H1 (cell line): ENCODE data around the gene MANSC4. TPM values are rescaled to one million over a fixed set of nuclear protein-coding genes. Genes with fewer than 3 reads are reported as not detected.

Experiments
- CHD7 ChIP-seq: fragments of 300-600 bp; sonication (generic); IDR thresholded peaks from 2 replicates; pipeline ENCODE4 v1.7.1; 2012; ENCODE audit warnings: low read length, moderate library complexity, mild to moderate bottlenecking, inconsistent platforms; ENCODE audit not compliant: insufficient replicate concordance
- JUN ChIP-seq: IDR thresholded peaks from 2 replicates; pipeline ENCODE4 v1.6.1; 2011; ENCODE audit warnings: low read depth, mild to moderate bottlenecking, improper control_type of control experiment, low read length
- PHF8 ChIP-seq: fragments of 200-600 bp; sonication (generic); conservative IDR thresholded peaks from 2 replicates; pipeline ENCODE4 v1.7.1; 2012; ENCODE audit warnings: low read depth, mild to moderate bottlenecking, inconsistent platforms, low read length, moderate library complexity
- RAD21 ChIP-seq, 2 experiments: IDR thresholded peaks in 1 of 2; conservative IDR thresholded peaks in 1 of 2; 2 replicates each; pipeline ENCODE4 v1.6.1; 2011; ENCODE audit warnings: low read depth in 2 of 2, low read length in 2 of 2, improper control_type of control experiment in 1 of 2, inconsistent platforms in 1 of 2, mild to moderate bottlenecking in 1 of 2, moderate library complexity in 1 of 2
- RBBP5 ChIP-seq: IDR thresholded peaks from 2 replicates; pipeline ENCODE4 v1.7.1; 2012; ENCODE audit warnings: low read depth, mild to moderate bottlenecking, inconsistent platforms, low read length, moderate library complexity, borderline replicate concordance
- SP1 ChIP-seq: IDR thresholded peaks from 2 replicates; pipeline ENCODE4 v1.6.1; 2011; ENCODE audit warnings: low read depth, low read length
- SP2 ChIP-seq: IDR thresholded peaks from 2 replicates; pipeline ENCODE4 v1.6.1; 2012; ENCODE audit warnings: mild to moderate bottlenecking, low read length, inconsistent platforms
- SRF ChIP-seq: IDR thresholded peaks from 2 replicates; pipeline ENCODE4 v1.6.1; 2011; ENCODE audit warnings: mild to moderate bottlenecking, low read depth, low read length, moderate library complexity
- TAF7 ChIP-seq: optimal IDR thresholded peaks from 2 replicates; pipeline ENCODE3; 2011; ENCODE audit warnings: low read depth, mild to moderate bottlenecking, inconsistent platforms, low read length, moderate library complexity, borderline replicate concordance
- polyA plus RNA-seq, 7 experiments: library from polyadenylated mRNA; depleted of rRNA in 3 of 7; stranded (reverse) in 5 of 7; unstranded in 2 of 7; fragments of >200 nt in 5 of 7; fragments of 200-250 nt in 2 of 7; gene quantifications; 1 replicate in 5 of 7; 2 replicates in 1 of 7; 4 replicates in 1 of 7; pipeline versions ENCODE4 v1.2.1 to v1.2.3, GENCODE V29; 2011 to 2013; ENCODE audit warnings: missing spikeins in 2 of 7, mixed read lengths in 2 of 7
- total RNA-seq: library from RNA; stranded (reverse); fragmentation: NEBNext Ultra II Directional; extraction: Animal tissue kit (Norgen Biotek cat#: 25700); gene quantifications from 2 replicates; pipeline ENCODE4 v1.2.1, GENCODE V29; 2021

Gene MANSC4
- total and polyA plus RNA-seq, 2 of the 8 experiments (the other 6 are each of a cell fraction or from before 2014, with no cell fraction given) = not detected

DNA sequence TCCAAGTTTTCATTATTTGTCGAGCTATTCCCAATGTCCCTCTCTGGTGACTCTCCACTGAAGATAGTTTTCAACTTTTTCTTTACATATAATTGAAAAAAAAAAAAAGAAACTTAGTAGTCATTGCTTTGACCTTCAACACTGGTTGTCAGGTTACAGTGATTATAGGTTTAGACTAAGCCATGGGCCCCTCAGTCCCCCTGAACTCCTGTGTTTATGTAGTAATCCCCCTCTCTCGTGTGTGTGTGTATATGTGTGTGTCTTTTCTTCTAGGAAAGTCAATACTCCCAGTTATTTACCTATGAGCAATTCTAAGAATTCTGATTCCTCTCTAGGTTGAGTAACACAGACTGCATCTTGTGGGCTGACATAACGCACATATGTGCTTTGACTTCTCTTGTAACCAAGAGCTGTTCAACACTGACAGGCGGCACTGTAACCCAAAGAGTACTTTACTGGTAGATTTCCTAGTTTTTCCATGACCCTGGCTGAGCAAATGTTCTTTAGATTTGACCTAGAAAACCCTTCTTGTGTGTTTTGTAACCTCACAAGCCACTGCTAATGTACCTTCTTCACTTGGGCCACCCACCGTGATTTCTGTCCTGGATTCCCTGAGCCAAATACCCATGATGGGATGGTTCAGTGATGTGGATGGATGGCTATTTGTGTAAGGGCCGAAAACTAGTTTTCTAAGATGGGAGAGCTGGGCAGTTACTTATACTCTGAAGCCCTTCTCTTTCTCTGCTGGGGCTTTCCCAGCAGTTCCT, 15.0 kb upstream of the MANSC4 start (continued):
- TF ChIP-seq CHD7 = no peak
- TF ChIP-seq PHF8 = no peak
- no peak for TF ChIP-seq RBBP5
- TF ChIP-seq JUN = no peak
- no peak for TF ChIP-seq RAD21 (IDR thresholded peaks at IDR 0.05 in 1 of 2, conservative IDR thresholded peaks at IDR 0.05 in 1 of 2; ENCODE audit: low read depth in 2 of 2, low read length in 2 of 2)
- TF ChIP-seq SRF = no peak
- TF ChIP-seq SP2 = no peak
- no peak for TF ChIP-seq SP1
- no peak for TF ChIP-seq TAF7
